OCI-LY1 (cell line): ENCODE measurements around the gene CTIF.

Source experiments
- EZH2 ChIP-seq: fragments of 200-600 bp; sonication (generic), shearing (Covaris generic); IDR thresholded peaks from 2 replicates; pipeline ENCODE4 v1.8.0; 2017; ENCODE audit warnings: borderline replicate concordance, mixed run types, mild to moderate bottlenecking, antibody characterized with exemption, low read length, moderate library complexity, mixed read lengths
- TF ChIP-seq, protein P1 (sequence below): fragments of 200-600 bp; sonication (generic), shearing (Covaris generic); IDR thresholded peaks from 2 replicates; pipeline ENCODE4 v1.5.1; 2017; ENCODE audit warnings: mild to moderate bottlenecking, antibody characterized with exemption, low read length, moderate library complexity, mixed read lengths

DNA sequence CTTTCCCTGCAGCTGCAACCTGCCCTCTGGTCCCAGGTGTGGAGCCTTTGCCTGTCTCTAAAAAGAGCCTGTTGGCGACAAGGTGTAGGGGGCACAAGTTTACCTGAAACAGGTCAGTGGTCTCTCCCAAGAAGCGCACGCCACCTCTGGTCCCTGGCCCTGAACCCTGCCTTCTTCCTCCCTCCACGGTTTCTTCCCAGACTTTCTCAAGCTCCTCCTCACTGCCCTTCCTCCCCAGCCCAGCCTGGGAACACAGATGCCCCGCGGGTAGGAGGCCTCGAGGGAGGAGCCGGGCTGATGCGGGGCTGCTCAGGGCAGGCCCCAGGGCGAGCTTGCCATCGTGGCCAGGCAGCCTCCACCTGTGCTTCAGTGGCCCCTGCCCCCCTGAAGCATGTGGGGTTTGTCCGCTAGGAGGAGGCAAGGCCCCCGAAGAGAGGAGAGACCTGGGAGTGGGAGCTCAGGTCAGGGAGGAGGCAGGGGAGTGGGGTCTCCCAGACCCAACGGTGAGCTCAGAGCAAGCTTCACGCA lies 322.4 kb downstream of the CTIF start:
- TF ChIP-seq, protein P1, sequence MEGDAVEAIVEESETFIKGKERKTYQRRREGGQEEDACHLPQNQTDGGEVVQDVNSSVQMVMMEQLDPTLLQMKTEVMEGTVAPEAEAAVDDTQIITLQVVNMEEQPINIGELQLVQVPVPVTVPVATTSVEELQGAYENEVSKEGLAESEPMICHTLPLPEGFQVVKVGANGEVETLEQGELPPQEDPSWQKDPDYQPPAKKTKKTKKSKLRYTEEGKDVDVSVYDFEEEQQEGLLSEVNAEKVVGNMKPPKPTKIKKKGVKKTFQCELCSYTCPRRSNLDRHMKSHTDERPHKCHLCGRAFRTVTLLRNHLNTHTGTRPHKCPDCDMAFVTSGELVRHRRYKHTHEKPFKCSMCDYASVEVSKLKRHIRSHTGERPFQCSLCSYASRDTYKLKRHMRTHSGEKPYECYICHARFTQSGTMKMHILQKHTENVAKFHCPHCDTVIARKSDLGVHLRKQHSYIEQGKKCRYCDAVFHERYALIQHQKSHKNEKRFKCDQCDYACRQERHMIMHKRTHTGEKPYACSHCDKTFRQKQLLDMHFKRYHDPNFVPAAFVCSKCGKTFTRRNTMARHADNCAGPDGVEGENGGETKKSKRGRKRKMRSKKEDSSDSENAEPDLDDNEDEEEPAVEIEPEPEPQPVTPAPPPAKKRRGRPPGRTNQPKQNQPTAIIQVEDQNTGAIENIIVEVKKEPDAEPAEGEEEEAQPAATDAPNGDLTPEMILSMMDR, result no peak
- TF ChIP-seq EZH2, result no peak
